ENCODE data around the gene NPM1. TPM values are rescaled to one million over a fixed set of nuclear protein-coding genes. Genes with fewer than 3 reads are reported as not detected.

NPM1 gene
- total RNA-seq = 1,200 TPM

DNA sequence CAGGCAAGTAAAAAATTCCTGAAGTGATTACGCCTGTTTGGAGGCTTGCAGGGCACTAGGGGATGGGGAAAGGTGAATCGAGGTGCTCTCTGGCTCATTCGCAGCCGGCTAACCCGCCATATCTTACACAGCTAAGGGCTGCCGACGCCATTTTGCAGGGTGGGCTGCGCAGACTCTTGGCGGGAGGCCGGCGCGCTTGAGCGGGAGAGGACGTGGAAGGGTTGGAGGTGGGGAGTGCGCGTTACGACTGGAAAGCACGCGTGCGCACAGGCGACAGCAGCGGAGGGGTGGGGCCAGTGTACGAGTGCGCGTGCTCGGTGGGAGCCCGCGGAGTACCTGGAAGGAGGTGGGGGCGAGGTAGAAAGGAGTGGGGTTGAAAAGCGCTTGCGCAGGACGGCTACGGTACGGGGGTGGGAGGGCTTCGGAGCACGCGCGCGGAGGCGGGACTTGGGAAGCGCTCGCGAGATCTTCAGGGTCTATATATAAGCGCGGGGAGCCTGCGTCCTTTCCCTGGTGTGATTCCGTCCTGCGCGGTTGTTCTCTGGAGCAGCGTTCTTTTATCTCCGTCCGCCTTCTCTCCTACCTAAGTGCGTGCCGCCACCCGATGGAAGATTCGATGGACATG is at the start of gene NPM1:
NPM1 (plus strand) TSS at position 505 of the 625 bp plus-strand sequence; CDS start at position 605, 100 bp downstream.

GRCh38 chr5:171418982-171419687 is 31.5 kb downstream of the NPM1 start, which contains the start of gene FGF18:
FGF18 (plus strand) TSS chr5:171419647; CDS start chr5:171420200, 553 bp downstream.

Small RNAs within 50 kb of the gene (small RNA-seq; reads per million reads assigned to genes)
- gene AC091980.1 (ENCODE audit: low replicate concordance) (not detected), gene MIR3912 (ENCODE audit: low replicate concordance) (0.58 reads per million, percentile 67 among the genes with 10 or more reads in this experiment), gene RN7SL339P (ENCODE audit: low replicate concordance) (not detected), gene SNORA70J (ENCODE audit: low replicate concordance) (not detected)

Other genes with a start within 250 kb of the NPM1 start
- gene TLX3, start 78.6 kb upstream of the NPM1 start, total RNA-seq = not detected
- 1.6 TPM for gene FGF18, start 31.8 kb downstream of the NPM1 start, total RNA-seq

Data from metanephros (tissue), 2 donors.